Stimulated activated naive CD8-positive, alpha-beta T cell treated with anti-CD3 and anti-CD28 coated beads, Interleukin-15, Interleukin-2, amounts not matched to agents 100 U/mL and 50 U/mL, for 24 hours (primary cell): ENCODE results near the gene RPTOR.
"Not testable (repeated sequence)": the region's sequence is repeated elsewhere in the genome, so short reads cannot be mapped to it uniquely, and the experiment has no call there.

Experiments
- ATAC-seq: fragments of 150-1000 bp; cut with Tn5 transposase; one replicate; pipeline ENCODE4 v1.10.0; 2021
- DNase-seq: peaks from one replicate; pipeline ENCODE4 v3.0.0; 2021

The RPTOR gene

DNA sequence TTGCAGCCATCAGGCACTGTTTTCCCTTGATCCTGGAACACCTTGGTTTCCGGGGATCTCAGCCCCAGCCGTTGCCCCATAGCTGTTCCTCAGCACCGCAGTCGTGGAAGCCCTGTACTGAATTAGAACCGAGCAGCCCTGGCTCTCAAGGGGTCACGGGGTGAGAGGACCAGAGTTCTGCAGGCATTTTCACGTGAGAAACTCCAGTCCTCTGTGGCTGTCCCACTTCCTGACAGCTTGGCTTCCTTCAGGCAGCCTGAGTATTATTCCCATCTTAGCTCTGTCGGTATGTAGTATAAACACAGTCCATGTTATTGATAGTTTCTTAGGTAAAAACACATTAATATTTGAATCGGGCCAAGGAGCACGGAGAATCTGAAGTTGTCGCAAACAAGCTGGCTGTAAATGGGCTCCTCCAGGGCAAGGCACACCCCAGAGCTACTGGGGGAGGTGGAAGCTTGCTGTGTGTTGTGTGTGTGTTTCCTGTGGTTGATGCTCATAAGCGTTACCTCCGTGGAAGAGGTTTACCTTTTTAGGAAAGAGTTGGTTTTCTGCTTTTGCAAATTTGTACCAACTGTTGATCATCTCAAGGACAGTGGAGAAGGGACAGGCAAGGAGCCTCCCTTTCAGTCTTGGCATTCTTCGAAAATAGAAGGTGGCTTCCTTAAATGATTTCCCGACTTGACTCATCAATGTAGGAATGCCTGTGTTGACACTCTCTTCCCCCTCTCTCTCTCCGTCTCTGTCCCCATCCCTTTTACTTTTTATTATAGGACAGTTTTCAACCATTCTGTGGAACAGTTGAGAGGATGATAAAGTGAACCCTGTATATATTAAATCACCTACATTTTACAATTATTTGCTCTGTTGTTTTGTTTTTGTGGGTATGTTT is 238.1 kb downstream of the RPTOR start:
- ATAC-seq (peak; percentile 41), DNase-seq (peak; percentile 48)

DNA sequence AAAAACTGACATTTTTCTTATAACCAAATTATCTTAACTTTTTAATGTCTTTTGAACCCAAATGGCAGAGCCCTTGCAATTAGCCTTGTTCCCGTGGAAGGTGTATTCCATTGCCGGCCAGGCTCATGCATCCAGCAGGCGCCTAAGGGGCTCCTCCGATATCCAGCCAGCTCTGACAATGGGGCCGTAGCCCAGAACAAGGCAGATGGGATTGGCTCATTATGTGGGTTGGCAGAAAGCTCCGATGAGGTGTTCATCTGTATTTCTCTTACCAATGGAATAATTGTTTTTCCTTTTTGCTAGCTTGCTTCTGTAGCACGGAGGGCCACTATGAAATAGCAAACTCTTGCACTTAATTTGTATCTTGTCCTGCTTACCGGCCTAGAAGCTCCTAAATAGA is 238.8 kb downstream of the RPTOR start:
- DNase-seq (no peak), ATAC-seq (no peak)

- DNase-seq (no peak), ATAC-seq (no peak)
These were observed 239.3 kb downstream of the RPTOR start for GRCh38 chr17:80783971-80784370.

- ATAC-seq: peak; percentile 26
- peak; percentile 67 for DNase-seq
These were observed 241.0 kb downstream of the RPTOR start for GRCh38 chr17:80785477-80786178.

- ATAC-seq: no peak
These were observed 241.8 kb downstream of the RPTOR start for GRCh38 chr17:80786470-80786869.

GRCh38 chr17:80786887-80787286 is 242.2 kb downstream of the RPTOR start:
- no peak for DNase-seq

More at GRCh38 chr17:80786470-80786869, 241.8 kb downstream of the RPTOR start:
- DNase-seq: no peak

DNA sequence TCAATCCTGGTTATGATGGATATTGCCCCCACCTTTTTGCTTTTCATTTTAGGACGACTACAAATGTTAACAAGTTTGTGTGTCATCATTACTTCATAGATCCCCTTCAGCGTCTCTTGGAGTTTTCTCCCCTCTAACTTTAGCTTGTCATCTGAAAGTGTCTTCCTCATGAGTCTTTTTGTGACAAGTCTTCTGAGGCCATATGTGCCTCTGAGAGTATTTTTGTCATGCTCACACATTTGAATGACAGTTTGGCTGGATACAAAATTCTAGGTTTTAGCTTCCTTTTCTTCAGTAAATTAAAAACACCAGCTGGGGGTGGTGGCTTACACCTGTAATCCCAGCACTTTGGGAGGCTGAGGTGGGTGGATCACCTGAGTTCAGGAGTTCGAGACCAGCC is 243.2 kb downstream of the RPTOR start:
- ATAC-seq (no peak), DNase-seq (no peak)

More at GRCh38 chr17:80786887-80787286, 242.2 kb downstream of the RPTOR start:
- ATAC-seq: no peak

- ATAC-seq: peak; percentile 66
- peak; percentile 53 for DNase-seq
These were observed 244.8 kb downstream of the RPTOR start for GRCh38 chr17:80789356-80789902.

DNA sequence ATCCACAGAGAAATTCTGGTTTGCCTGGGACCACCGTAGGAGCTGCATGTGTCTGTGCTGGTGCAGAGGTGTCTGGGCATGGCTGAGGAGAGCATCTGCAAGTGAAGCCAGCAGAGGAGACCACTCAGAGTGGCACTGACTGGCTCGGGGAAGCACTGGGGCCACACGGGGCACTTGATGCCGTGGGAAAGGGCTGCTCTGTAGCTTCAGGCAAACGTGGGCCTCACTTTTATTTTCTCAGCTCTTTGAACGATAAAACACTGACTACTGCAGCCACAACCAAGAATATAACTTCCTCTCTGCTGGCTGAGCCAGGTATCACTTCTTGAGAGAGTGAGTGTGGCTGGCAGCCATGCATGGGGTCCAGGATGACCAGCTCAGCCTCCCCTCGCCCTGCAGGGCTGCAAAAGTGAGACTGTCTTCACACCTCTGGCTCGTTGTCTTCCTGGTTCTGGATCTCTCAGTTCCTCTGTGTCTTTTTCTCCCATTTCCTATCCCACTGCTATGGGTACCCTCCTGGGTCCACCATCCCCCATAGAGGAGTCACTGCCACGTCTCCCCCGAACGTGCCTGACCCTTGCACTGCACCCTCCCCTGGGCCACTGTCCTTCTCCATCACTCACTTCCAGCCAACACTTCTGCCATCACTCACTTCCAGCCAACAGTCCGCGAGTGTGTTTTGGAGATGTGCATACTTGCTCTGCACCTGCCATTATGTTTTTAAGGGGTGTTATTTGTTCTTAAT is 245.6 kb downstream of the RPTOR start:
- no peak for DNase-seq

GRCh38 chr17:80790981-80791742 is 246.5 kb downstream of the RPTOR start:
- peak; percentile 25 for ATAC-seq
- no peak for DNase-seq

More for the DNA sequence above, 245.6 kb downstream of the RPTOR start:
- ATAC-seq: peak; percentile 24

- ATAC-seq: peak; percentile 56
These were observed 247.2 kb downstream of the RPTOR start for GRCh38 chr17:80791758-80792284.

DNA sequence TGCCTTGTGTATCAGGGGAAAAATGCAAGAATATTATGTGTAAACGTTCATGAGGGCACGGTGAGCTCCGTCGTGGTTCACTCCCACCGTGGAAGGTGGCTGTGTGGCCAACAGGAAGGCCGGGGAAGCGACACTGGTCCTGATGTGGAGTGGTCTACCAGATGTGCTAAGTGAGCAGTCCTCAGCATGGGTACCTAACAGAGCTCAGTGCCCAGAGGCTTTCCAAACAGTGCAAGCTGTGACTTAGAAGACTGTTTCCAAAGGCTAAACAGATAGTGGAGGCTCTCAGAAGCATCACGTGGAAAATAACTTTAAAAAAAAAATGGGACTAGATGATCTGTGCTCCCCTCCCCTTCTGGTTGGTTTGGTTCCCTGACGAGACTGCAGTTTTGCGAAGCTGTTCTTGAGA is 247.7 kb downstream of the RPTOR start:
- no peak for DNase-seq
- ATAC-seq: no peak

More at GRCh38 chr17:80791758-80792284, 247.2 kb downstream of the RPTOR start:
- peak; percentile 64 for DNase-seq

GRCh38 chr17:80793421-80793820 is 248.8 kb downstream of the RPTOR start:
- no peak for ATAC-seq
- no peak for DNase-seq

DNA sequence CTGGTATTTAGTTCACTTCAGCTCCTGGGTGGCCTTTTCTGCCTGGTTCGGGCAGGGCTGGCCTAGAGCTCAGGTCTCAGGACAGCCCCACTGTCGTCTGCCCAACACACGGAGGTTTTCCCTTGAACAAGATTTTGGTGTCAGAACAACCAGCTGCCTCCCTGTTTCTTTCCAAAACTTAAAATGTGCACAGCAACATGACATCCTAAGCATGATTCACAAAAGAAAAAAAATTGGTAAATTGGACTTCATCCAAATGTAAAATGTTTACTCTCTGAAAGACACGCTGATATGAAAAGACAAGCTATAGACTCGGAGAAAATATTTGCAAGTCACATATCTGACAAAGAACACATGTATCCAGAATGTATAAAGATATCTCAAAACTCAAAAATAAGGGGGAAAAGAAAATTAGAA is 249.2 kb downstream of the RPTOR start:
- DNase-seq: no peak

GRCh38 chr17:80794281-80795089 is 249.8 kb downstream of the RPTOR start:
- DNase-seq: no peak

More for the DNA sequence above, 249.2 kb downstream of the RPTOR start:
- no peak for ATAC-seq

DNA sequence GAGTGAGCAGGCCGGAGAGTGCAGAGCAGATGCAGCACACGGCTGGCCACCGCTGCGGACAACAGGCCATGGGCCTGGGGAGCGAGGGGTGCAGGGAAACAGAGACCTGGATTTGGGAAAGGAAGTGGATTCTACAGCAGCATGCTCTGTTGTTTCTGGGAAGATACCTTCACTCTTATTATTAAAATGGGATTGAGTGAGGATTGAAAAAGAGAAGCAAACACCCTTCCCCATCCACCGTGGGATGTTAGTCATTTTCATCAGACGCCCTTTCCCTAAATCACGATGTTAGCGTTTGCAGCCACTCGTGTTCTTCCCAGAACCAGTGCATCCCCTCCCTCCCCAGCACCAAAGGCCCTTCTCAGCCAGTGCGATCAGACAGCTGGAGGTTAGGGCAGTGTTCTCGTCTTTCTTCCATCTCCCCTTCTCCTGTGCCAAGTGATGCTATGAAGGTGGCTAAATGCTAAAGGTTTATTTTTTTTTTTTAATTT is 250.5 kb downstream of the RPTOR start:
- DNase-seq (no peak), ATAC-seq (no peak)

More at GRCh38 chr17:80794281-80795089, 249.8 kb downstream of the RPTOR start:
- no peak for ATAC-seq

- DNase-seq (no peak), ATAC-seq (no peak)
These were observed 251.1 kb downstream of the RPTOR start for GRCh38 chr17:80795754-80796153.

DNA sequence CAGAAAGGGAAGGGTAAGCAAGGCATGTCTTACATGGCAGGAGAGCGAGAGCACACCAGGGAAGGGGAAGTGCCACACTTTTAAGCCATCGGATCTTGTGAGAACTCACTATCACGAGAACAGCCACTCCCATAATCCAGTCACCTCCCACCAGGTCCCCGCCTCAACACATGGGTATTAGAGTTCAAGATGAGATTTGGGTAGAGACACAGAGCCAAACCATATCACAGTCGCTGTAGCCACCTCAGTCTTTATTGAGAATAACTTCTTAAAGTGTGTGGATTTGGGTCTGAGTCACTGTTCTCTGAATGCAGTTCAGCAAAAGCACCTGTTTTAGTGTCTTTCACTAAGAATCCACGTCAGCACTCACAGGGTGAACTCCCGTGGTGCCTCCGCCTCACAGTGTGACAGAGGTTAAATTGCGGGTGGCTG is 251.8 kb downstream of the RPTOR start:
- DNase-seq (no peak), ATAC-seq (peak; percentile 28)

DNA sequence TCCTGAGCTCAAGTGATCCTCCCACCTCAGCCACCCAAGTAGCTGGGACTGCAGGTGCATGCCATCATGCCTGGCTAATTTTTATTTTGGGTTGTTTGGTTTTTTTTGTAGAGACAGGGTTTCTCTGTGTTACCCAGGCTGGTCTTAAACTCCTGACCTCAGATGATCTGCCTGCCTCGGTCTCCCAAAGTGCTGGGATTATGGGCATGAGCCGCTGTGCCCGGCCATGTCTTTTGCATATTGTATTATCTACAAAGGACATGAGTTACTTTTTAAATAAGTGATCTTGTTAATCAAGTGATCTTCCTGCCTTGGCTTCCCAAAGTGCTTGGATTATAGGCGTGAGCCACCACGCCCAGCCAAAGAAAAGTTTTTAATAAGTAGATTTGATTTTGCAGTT is 252.6 kb downstream of the RPTOR start:
- ATAC-seq, DNase-seq: not testable (repeated sequence)
